CD4-positive, alpha-beta memory T cell (primary cell): ENCODE results near the gene QKI. TPM values are rescaled to one million over a fixed set of nuclear protein-coding genes. Genes with fewer than 3 reads are reported as not detected.
"Not testable (repeated sequence)": the region's sequence is repeated elsewhere in the genome, so short reads cannot be mapped to it uniquely, and the experiment has no call there.

Experiments
- CTCF ChIA-PET: fragments of 350-600 bp; sonication (Branson Sonifier 250); formaldehyde crosslinking; loops from one replicate; lab custom pipeline; 2021; ENCODE audit warnings: inconsistent platforms; ENCODE audit not compliant: partially characterized antibody; lab: Charles Lee
- POLR2A ChIA-PET: fragments of 350-600 bp; sonication (Branson Sonifier 250); formaldehyde crosslinking; loops from one replicate; lab custom pipeline; 2021; ENCODE audit not compliant: partially characterized antibody; lab: Charles Lee
- DNase-seq, 5 donors: peaks; one replicate each; pipeline versions ENCODE4 v3.0.0 to v3.0.0-alpha.2; 2020 to 2022; ENCODE audit warnings: mixed read lengths in 1 of 5
- H3K27ac ChIP-seq: one replicate; pipeline ENCODE4 v1.7.0; 2013; ENCODE audit warnings: low read depth, low read length
- H3K27me3 ChIP-seq: 2 replicates; pipeline ENCODE4 v1.7.0; 2013; ENCODE audit warnings: mild to moderate bottlenecking, low read length, moderate library complexity; ENCODE audit not compliant: insufficient read depth
- H3K36me3 ChIP-seq: 2 replicates; pipeline ENCODE4 v1.7.0; 2013; ENCODE audit warnings: mild to moderate bottlenecking, low read length, moderate library complexity; ENCODE audit not compliant: insufficient read depth
- H3K4me1 ChIP-seq: 2 replicates; pipeline ENCODE4 v1.7.0; 2013; ENCODE audit warnings: mild to moderate bottlenecking, low read length, moderate library complexity; ENCODE audit not compliant: insufficient read depth
- H3K4me3 ChIP-seq, 2 donors: one replicate each; pipeline ENCODE4 v1.7.0; 2013; ENCODE audit warnings: low read length in 2 of 2, mild to moderate bottlenecking in 1 of 2
- H3K9me3 ChIP-seq, 2 donors: one replicate each; pipeline ENCODE4 v1.7.0; 2013; ENCODE audit warnings: low read length in 2 of 2, control low read depth in 1 of 2; ENCODE audit not compliant: control insufficient read depth in 1 of 2
- H3K27ac Mint-ChIP-seq, 7 donors: one replicate each; pipeline ENCODE4 v1.8.0; 2020 to 2021; ENCODE audit warnings: mixed read lengths in 7 of 7, mild to moderate bottlenecking in 6 of 7, inconsistent platforms in 3 of 7, moderate library complexity in 3 of 7
- H3K27me3 Mint-ChIP-seq, 2 donors: one replicate each; pipeline ENCODE4 v1.8.0; 2020 to 2021; ENCODE audit warnings: mixed read lengths in 2 of 2
- H3K36me3 Mint-ChIP-seq, 2 donors: one replicate each; pipeline ENCODE4 v1.8.0; 2020 to 2021; ENCODE audit warnings: mixed read lengths in 2 of 2, inconsistent platforms in 1 of 2, mild to moderate bottlenecking in 1 of 2
- H3K4me1 Mint-ChIP-seq, 4 donors: one replicate each; pipeline ENCODE4 v1.8.0; 2020 to 2021; ENCODE audit warnings: mixed read lengths in 4 of 4, mild to moderate bottlenecking in 1 of 4
- H3K4me3 Mint-ChIP-seq, 8 donors: one replicate each; pipeline ENCODE4 v1.8.0; 2020 to 2021; ENCODE audit warnings: mixed read lengths in 8 of 8, mild to moderate bottlenecking in 7 of 8, moderate library complexity in 6 of 8, inconsistent platforms in 3 of 8
- H3K9me3 Mint-ChIP-seq, 8 donors: one replicate each; pipeline ENCODE4 v1.8.0; 2020 to 2021; ENCODE audit warnings: mixed read lengths in 8 of 8, mild to moderate bottlenecking in 5 of 8, inconsistent platforms in 3 of 8, moderate library complexity in 1 of 8
- intact Hi-C: fragments of 100-400 bp; cut with micrococcal nuclease; formaldehyde crosslinking; loops from one replicate; pipeline ENCODE4 v1.15.1; 2023
- polyA plus RNA-seq, 2 donors: library from polyadenylated mRNA; unstranded; fragments of 300-500 nt; fragmentation: Illumina TruSeq; gene quantifications; one replicate each; pipeline ENCODE4 v1.2.3, GENCODE V29; 2021
- total RNA-seq, 2 experiments: library from RNA; stranded (reverse); gene quantifications; one replicate each; pipeline ENCODE4 v1.2.3, GENCODE V29; 2021

QKI gene
- total and polyA plus RNA-seq, 4 experiments from 2014 or later = 7.7 to 66.4 (median 46.3) TPM

DNA sequence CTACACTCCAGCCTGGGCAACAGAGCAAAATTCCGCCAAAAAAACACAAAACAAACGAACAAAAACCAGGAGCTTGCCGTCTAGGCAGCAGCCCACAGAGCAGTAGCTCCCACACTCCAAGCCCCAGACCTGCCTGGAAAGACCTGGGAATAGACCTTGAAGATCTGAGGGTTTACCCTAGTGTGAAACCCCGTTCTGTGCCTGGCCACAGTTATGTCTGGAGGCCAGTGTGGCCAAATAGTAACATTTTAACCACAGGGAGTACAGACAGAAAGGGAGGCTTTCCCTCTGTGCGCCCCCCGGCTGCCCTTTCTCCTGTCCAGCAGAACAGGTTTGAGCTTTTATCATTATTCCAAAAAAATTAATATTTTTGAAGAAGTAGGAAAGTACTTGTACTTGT, 172.4 kb downstream of the QKI start:
- no peak for DNase-seq
- Mint-ChIP-seq H3K27ac (no peak overlapping the region), H3K4me1 (peaks cover 0 to 1% (median 0%) of the 10 kb centered on the region in 4 donors), H3K4me3 (no peak overlapping the region), H3K27me3 (peaks cover 9% of the 10 kb centered on the region in 2 donors), H3K9me3 (peaks cover 0 to 17% (median 11%) of the 10 kb centered on the region in 8 donors), H3K36me3 (peaks cover 0 to under 1% of the 10 kb centered on the region in 2 donors)
- ChIA-PET CTCF (no interaction called here), POLR2A (no interaction called here)
- no peak overlapping the region for H3K4me3 ChIP-seq
- H3K4me1 ChIP-seq = no peaks in the 10 kb centered on the region
- H3K36me3 ChIP-seq = no peaks in the 10 kb centered on the region
- H3K27ac ChIP-seq = no peak overlapping the region
- intact Hi-C loops = no loop called here
- no peaks in the 10 kb centered on the region for H3K27me3 ChIP-seq
- H3K9me3 ChIP-seq = no peaks in the 10 kb centered on the region

GRCh38 chr6:163588220-163588919, 173.9 kb downstream of the QKI start:
- Mint-ChIP-seq H3K36me3 (peaks cover 0 to 4% of the 10 kb centered on the region in 2 donors), H3K4me3 (no peak overlapping the region), H3K27me3 (peaks cover 9 to 14% of the 10 kb centered on the region in 2 donors), H3K9me3 (peaks cover 2 to 32% (median 21%) of the 10 kb centered on the region in 8 donors), H3K4me1 (peaks cover 0 to 1% (median 0%) of the 10 kb centered on the region in 4 donors), H3K27ac (no peak overlapping the region)
- intact Hi-C loops = no loop called here
- POLR2A ChIA-PET = no interaction called here
- Histone ChIP-seq H3K27me3 (no peaks in the 10 kb centered on the region), H3K4me1 (no peaks in the 10 kb centered on the region), H3K4me3 (no peak overlapping the region), H3K27ac (no peak overlapping the region), H3K36me3 (no peaks in the 10 kb centered on the region), H3K9me3 (no peaks in the 10 kb centered on the region)
- no peak for DNase-seq
- CTCF ChIA-PET = no interaction called here

DNA sequence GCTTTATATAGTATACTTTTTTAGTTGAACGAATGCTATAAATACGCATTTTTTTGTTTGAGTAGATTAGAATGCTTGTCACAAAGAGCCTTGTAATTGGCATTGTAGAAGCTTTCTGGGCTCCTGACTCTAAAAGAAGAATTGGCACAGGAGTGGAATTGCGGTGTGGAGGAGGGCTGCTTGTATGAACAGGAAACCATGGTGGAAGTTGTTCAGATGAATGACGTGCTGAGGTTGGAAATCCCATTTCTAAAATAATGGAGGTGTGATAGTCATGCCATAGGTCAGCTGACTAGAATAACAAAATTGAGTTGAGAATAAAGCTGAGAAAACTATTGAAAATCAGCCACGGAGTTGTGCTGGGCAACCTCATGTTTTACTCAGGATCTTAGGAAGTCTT, 174.9 kb downstream of the QKI start:
- Histone ChIP-seq H3K9me3 (no peaks in the 10 kb centered on the region), H3K27me3 (no peaks in the 10 kb centered on the region), H3K4me1 (no peaks in the 10 kb centered on the region), H3K36me3 (no peaks in the 10 kb centered on the region), H3K27ac (no peak overlapping the region), H3K4me3 (no peak overlapping the region)
- peaks cover 7 to 14% of the 10 kb centered on the region in 2 donors for H3K27me3 Mint-ChIP-seq
- no peaks in the 10 kb centered on the region for H3K4me1 Mint-ChIP-seq
- no peak overlapping the region for H3K27ac Mint-ChIP-seq
- no peak overlapping the region for H3K4me3 Mint-ChIP-seq
- ChIA-PET POLR2A (no interaction called here), CTCF (no interaction called here)
- intact Hi-C loops = no loop called here
- peaks cover 0 to 4% of the 10 kb centered on the region in 2 donors for H3K36me3 Mint-ChIP-seq
- peaks cover 2 to 33% (median 22%) of the 10 kb centered on the region in 8 donors for H3K9me3 Mint-ChIP-seq
- DNase-seq = no peak

GRCh38 chr6:163590132-163590531, 175.6 kb downstream of the QKI start:
- H3K36me3 ChIP-seq, H3K27me3 ChIP-seq, CTCF ChIA-PET, H3K4me1 Mint-ChIP-seq, H3K4me3 ChIP-seq, H3K9me3 ChIP-seq, intact Hi-C loops, DNase-seq, H3K4me3 Mint-ChIP-seq, H3K27ac ChIP-seq, H3K36me3 Mint-ChIP-seq, POLR2A ChIA-PET, H3K4me1 ChIP-seq, H3K27ac Mint-ChIP-seq: not testable (repeated sequence)
- Mint-ChIP-seq H3K9me3 (peaks cover 2 to 33% (median 22%) of the 10 kb centered on the region in 8 donors), H3K27me3 (peaks cover 7 to 14% of the 10 kb centered on the region in 2 donors)

- no peak for DNase-seq
- peaks cover 2 to 33% (median 21%) of the 10 kb centered on the region in 8 donors for H3K9me3 Mint-ChIP-seq
- Histone ChIP-seq H3K36me3 (no peaks in the 10 kb centered on the region), H3K4me3 (no peak overlapping the region), H3K4me1 (no peaks in the 10 kb centered on the region), H3K27ac (no peak overlapping the region), H3K27me3 (no peaks in the 10 kb centered on the region), H3K9me3 (no peaks in the 10 kb centered on the region)
- H3K27me3 Mint-ChIP-seq = peaks cover 1 to 9% of the 10 kb centered on the region in 2 donors
- POLR2A ChIA-PET = no interaction called here
- CTCF ChIA-PET = no interaction called here
- no peaks in the 10 kb centered on the region for H3K4me1 Mint-ChIP-seq
- intact Hi-C loops = no loop called here
- H3K4me3 Mint-ChIP-seq = no peak overlapping the region
- no peak overlapping the region for H3K27ac Mint-ChIP-seq
- H3K36me3 Mint-ChIP-seq = peaks cover 0 to 4% of the 10 kb centered on the region in 2 donors
Measured at GRCh38 chr6:163592872-163593271, 178.4 kb downstream of the QKI start.

DNA sequence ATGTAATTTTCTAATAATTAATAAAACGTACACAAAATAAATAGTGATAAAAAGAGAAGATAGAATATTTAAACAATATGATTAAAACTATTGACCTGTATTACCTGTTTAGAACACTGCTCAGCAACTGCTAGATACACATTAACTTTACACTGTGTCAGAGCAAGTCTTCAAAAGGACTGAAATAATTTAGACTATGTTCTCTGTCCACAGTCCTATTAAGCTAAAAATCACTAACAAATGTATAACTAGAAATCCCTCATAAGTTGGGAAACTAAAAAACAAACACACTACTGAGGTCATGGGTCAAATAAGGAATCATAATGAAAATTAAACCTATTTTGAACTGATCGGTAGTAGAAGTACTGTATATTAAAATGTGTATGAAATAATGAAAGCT, 181.7 kb downstream of the QKI start:
- Mint-ChIP-seq H3K36me3 (peaks cover 0 to 4% of the 10 kb centered on the region in 2 donors), H3K4me1 (no peaks in the 10 kb centered on the region), H3K9me3 (peaks cover 2 to 18% (median 14%) of the 10 kb centered on the region in 8 donors), H3K27me3 (peaks cover 1 to 6% of the 10 kb centered on the region in 2 donors), H3K4me3 (no peak overlapping the region), H3K27ac (no peak overlapping the region)
- H3K4me1 ChIP-seq = no peaks in the 10 kb centered on the region
- intact Hi-C loops = no loop called here
- DNase-seq = no peak
- ChIA-PET CTCF (no interaction called here), POLR2A (no interaction called here)
- H3K27me3 ChIP-seq = no peaks in the 10 kb centered on the region
- no peaks in the 10 kb centered on the region for H3K9me3 ChIP-seq
- H3K4me3 ChIP-seq = no peak overlapping the region
- no peak overlapping the region for H3K27ac ChIP-seq
- no peaks in the 10 kb centered on the region for H3K36me3 ChIP-seq

GRCh38 chr6:163599136-163599535, 184.6 kb downstream of the QKI start:
- Histone ChIP-seq H3K36me3 (no peaks in the 10 kb centered on the region), H3K4me3 (no peak overlapping the region), H3K27me3 (no peaks in the 10 kb centered on the region), H3K9me3 (no peaks in the 10 kb centered on the region), H3K27ac (no peak overlapping the region), H3K4me1 (no peaks in the 10 kb centered on the region)
- no peaks in the 10 kb centered on the region for H3K36me3 Mint-ChIP-seq
- ChIA-PET POLR2A (no interaction called here), CTCF (no interaction called here)
- H3K4me3 Mint-ChIP-seq = no peak overlapping the region
- peaks cover 0 to 3% (median 0%) of the 10 kb centered on the region in 4 donors for H3K4me1 Mint-ChIP-seq
- DNase-seq = no peak
- H3K27ac Mint-ChIP-seq = no peak overlapping the region
- peaks cover 0 to 1% of the 10 kb centered on the region in 2 donors for H3K27me3 Mint-ChIP-seq
- intact Hi-C loops = no loop called here
- peaks cover 0 to 2% (median 0%) of the 10 kb centered on the region in 8 donors for H3K9me3 Mint-ChIP-seq
